Astrocyte of the spinal cord (primary cell): ENCODE measurements around the gene RPL21.

ENCODE experiments used
- DNase-seq: peaks from one replicate; pipeline ENCODE4 v3.0.0; 2011; ENCODE audit warnings: low read depth, low spot score
- H3K4me3 ChIP-seq: 2 replicates; pipeline ENCODE4 v1.5.1; 2011; ENCODE audit warnings: low read depth, mild to moderate bottlenecking, low read length, moderate library complexity
- in situ Hi-C: cut with HindIII; loops from 2 replicates; pipeline ENCODE4 v1.10.0; 2017; ENCODE audit warnings: low sequenced_read_pairs
- TF ChIP-seq, protein P1 (sequence below): IDR thresholded peaks from 2 replicates; pipeline ENCODE4 v1.5.1; 2012; ENCODE audit warnings: low read depth, mild to moderate bottlenecking, low read length, inconsistent platforms

The RPL21 gene

DNA sequence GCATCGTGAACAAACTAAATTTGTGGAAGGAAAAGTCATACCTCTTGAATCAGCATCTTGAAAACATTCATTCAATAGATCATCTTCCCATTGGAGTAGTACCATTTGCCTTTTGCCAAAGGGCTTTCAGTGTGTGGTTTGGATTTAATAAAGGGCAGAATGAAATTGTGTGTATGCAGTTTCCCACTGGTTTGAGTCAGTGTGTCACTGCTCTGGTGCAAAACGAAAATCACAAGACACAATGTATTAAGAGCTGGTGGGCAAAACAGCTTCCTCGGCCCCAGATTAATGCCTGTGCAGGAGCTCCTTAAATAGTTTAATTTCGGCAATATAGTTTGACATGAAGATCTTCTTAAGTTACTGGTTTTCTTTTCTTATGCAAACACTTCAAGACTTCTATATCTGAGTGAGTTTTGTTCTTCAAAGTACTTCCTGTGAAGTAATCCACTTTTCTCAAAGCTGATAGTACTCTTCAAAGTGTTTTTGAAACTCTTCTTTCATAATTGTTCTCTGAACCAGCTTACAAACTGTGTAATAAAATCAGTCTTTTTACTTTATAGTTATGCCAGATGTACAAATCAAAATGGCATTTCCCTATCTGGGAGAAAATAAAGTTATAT, 51.4 kb downstream of the RPL21 start:
- no peak for DNase-seq
- TF ChIP-seq, protein P1, sequence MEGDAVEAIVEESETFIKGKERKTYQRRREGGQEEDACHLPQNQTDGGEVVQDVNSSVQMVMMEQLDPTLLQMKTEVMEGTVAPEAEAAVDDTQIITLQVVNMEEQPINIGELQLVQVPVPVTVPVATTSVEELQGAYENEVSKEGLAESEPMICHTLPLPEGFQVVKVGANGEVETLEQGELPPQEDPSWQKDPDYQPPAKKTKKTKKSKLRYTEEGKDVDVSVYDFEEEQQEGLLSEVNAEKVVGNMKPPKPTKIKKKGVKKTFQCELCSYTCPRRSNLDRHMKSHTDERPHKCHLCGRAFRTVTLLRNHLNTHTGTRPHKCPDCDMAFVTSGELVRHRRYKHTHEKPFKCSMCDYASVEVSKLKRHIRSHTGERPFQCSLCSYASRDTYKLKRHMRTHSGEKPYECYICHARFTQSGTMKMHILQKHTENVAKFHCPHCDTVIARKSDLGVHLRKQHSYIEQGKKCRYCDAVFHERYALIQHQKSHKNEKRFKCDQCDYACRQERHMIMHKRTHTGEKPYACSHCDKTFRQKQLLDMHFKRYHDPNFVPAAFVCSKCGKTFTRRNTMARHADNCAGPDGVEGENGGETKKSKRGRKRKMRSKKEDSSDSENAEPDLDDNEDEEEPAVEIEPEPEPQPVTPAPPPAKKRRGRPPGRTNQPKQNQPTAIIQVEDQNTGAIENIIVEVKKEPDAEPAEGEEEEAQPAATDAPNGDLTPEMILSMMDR, result no peak
- no peak overlapping the region for H3K4me3 ChIP-seq
- in situ Hi-C loops, result no loop called here

GRCh38 chr13:27304099-27304498, 52.7 kb downstream of the RPL21 start:
- DNase-seq, result no peak
- H3K4me3 ChIP-seq, result no peak overlapping the region
- TF ChIP-seq, protein P1, result no peak
- in situ Hi-C loops, result no loop called here

- in situ Hi-C loops, result no loop called here
- DNase-seq, result no peak
- TF ChIP-seq, protein P1, result no peak
- H3K4me3 ChIP-seq, result no peak overlapping the region
Observed at GRCh38 chr13:27304611-27305010, 53.3 kb downstream of the RPL21 start.
